ENCODE measurements around the gene ZNRF1. TPM values are rescaled to one million over a fixed set of nuclear protein-coding genes. Genes with fewer than 3 reads are reported as not detected.

ZNRF1 gene
- total and polyA plus RNA-seq, 10 of the 15 experiments (the other 5 are each of a cell fraction or from before 2014, with no cell fraction given): 5.8 to 25.9 (median 14.3) TPM

- no peak for TF ChIP-seq ZNF687 (IDR thresholded peaks at IDR 0.05)
Measured at GRCh38 chr16:75085556-75085955, 86.7 kb downstream of the ZNRF1 start (continued).

- 100% methylated on average over 1 of the region's 1 CpG for WGBS (ENCODE audit: insufficient coverage, insufficient replicate concordance, low lambda C conversion rate, missing lambda C conversion rate)
- H3K4me3 ChIP-seq: no peak overlapping the region
- no peaks in the 10 kb centered on the region for H3K27me3 ChIP-seq (replicated peaks in 1 of 2; ENCODE audit: control insufficient read depth in 2 of 2, insufficient read depth in 2 of 2, low read length in 1 of 2)
- BruUV-seq (replicated peaks): no TSS peak
- FAIRE-seq: no peak
- CTCF ChIA-PET: interaction anchor here (1.3 to 1.5 kb wide), 2 partner anchors 24 to 222 kb away, joined by 3 to 4 read pairs; no protein-coding TSS in a partner anchor
- H3K4me1 ChIP-seq (ENCODE audit: control insufficient read depth, insufficient read depth, low read length): peaks cover 18% of the 10 kb centered on the region
- SMC1A ChIA-PET (ENCODE audit: uncharacterized antibody, unreplicated experiment): interaction anchor here (1.7 kb wide), 1 partner anchor 11 kb away, joined by 5 read pairs; no protein-coding TSS in a partner anchor
- H2AFZ ChIP-seq (ENCODE audit: control insufficient read depth, low read depth, low read length): no peak overlapping the region
- intact Hi-C loops (cut with micrococcal nuclease; ENCODE audit: unreplicated experiment): no loop called here
- H3K4me2 ChIP-seq (ENCODE audit: control insufficient read depth, insufficient read depth): no peak overlapping the region
- no peaks in the 10 kb centered on the region; the same call in 1 of the 2 replicates for H3K79me2 ChIP-seq (ENCODE audit: control insufficient read depth, insufficient read depth, low read length)
- H3K27ac ChIP-seq (ENCODE audit: control insufficient read depth, insufficient read depth): no peak overlapping the region
- H3K36me3 ChIP-seq (ENCODE audit: control insufficient read depth in 2 of 2, insufficient read depth in 2 of 2, low read length in 1 of 2): peaks cover 0 to 1% of the 10 kb centered on the region in 2 experiments; a peak in 1 of 4 replicates
- POLR2A ChIA-PET: interaction anchor here (1.0 to 1.1 kb wide), 2 partner anchors 14 to 74 kb away, joined by 3 to 4 read pairs; no protein-coding TSS in a partner anchor
- H4K20me1 ChIP-seq (ENCODE audit: control insufficient read depth, insufficient read depth): no peaks in the 10 kb centered on the region; the same call in 1 of the 2 replicates
- H3K9ac ChIP-seq (ENCODE audit: control insufficient read depth, insufficient read depth, low read length): no peak overlapping the region
- DNase-seq (ENCODE audit: low read depth, low spot score): no peak
- H3K9me3 ChIP-seq (replicated peaks; ENCODE audit: control insufficient read depth, insufficient read depth, low read length): no peaks in the 10 kb centered on the region
- in situ Hi-C loops (cut with MboI): no loop called here
- TF ChIP-seq IRF5 (IDR thresholded peaks at IDR 0.05; ENCODE audit: borderline replicate concordance) (no peak), SREBF1 (IDR thresholded peaks at IDR 0.05; ENCODE audit: low read length) (no peak), NRF1 (conservative IDR thresholded peaks at IDR 0.05; ENCODE audit: low read depth, low read length) (no peak), SIN3A (IDR thresholded peaks at IDR 0.05; ENCODE audit: low read depth, low read length) (no peak), KAT2A (conservative IDR thresholded peaks at IDR 0.05; ENCODE audit: control insufficient read depth, low read depth, low read length) (no peak), SMARCA5 (IDR thresholded peaks at IDR 0.05) (no peak), CHD2 (IDR thresholded peaks at IDR 0.05; ENCODE audit: borderline replicate concordance, low read depth, low read length) (no peak), ZNF207 (IDR thresholded peaks at IDR 0.05; ENCODE audit: borderline replicate concordance) (no peak), NR2C1 (IDR thresholded peaks at IDR 0.05) (no peak), NR2F1 (conservative IDR thresholded peaks at IDR 0.05) (no peak), PAX5 (IDR thresholded peaks at IDR 0.05; ENCODE audit: borderline replicate concordance, low read depth, low read length) (no peak), RELA (IDR thresholded peaks at IDR 0.05; ENCODE audit: borderline replicate concordance, partially characterized antibody) (no peak), CBFB (IDR thresholded peaks at IDR 0.05; ENCODE audit: low read depth) (no peak), ATF2 (IDR thresholded peaks at IDR 0.05; ENCODE audit: low read length) (no peak), IRF4 (IDR thresholded peaks at IDR 0.05; ENCODE audit: low read depth, low read length) (no peak), PAX8 (IDR thresholded peaks at IDR 0.05) (no peak)
- ATAC-seq: no peak
- RAD21 ChIA-PET (ENCODE audit: unreplicated experiment): interaction anchor here (1.0 kb wide), 1 partner anchor 12 kb away, joined by 3 read pairs; no protein-coding TSS in a partner anchor
Measured at GRCh38 chr16:75086281-75086680, 87.5 kb downstream of the ZNRF1 start.

Data from GM12878 (cell line).